Activated CD8-positive, alpha-beta memory T cell treated with anti-CD3 and anti-CD28 coated beads, Interleukin-2, amount 50 U/mL, for 4 hours (primary cell): ENCODE measurements around the gene GRM1.

Source experiments
- DNase-seq: peaks from one replicate; pipeline ENCODE4 v3.0.0-alpha.2; 2020

Gene GRM1

DNA sequence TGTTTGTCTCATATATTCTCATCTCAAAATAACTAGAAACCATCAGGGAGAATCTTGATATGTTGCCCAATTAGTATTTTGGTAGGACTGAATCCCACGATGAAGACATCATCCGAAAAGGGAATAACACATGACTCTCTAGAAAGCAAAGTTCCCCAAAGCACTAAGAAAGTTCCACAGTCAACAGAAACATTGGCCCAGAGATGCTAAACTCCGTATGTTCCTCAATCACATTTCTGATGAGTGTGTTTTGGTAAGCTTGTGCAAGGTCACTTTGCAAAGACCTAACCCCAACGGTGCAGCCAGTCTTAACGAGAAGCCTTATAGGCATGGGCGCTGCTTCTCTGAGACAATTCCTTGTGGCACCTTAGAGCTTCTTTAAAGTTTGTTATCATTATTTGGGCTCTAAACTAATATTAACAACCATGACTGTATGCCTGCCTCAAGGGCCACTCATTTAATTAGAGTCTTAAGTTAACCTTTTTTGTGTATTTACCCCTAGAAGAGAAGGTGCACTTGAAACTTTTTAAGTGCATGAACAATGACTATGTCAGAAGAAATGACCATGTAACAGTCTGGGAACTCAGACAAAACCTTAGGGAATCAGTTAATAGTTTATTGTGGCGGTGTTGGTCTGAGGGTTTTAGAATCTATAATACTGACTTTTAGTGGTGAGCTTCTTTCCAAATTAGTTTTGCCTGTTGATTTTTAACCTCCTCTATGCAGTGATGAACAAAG is 312.8 kb downstream of the GRM1 start:
- DNase-seq: no peak

DNA sequence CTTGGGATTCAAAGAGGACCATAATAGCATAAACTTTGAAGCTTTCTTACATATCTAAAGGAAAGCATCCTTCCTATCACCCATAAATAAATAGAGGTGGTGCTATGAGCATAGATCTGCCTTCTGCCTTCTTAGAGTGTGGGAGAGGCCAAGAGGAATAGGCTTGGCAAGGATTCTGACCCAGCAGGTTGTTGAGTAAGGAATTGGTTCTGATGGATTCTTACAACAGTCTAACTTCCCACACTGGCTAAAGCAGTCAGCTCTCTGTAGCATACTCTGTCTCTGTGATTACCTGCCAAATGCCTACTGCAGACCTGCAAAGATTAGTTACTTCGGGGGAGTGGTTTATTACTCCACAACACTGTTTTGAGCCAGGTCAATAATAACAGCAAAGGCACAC is 316.7 kb downstream of the GRM1 start:
- no peak for DNase-seq

GRCh38 chr6:146347090-146347489 is 318.2 kb downstream of the GRM1 start:
- DNase-seq: no peak

DNA sequence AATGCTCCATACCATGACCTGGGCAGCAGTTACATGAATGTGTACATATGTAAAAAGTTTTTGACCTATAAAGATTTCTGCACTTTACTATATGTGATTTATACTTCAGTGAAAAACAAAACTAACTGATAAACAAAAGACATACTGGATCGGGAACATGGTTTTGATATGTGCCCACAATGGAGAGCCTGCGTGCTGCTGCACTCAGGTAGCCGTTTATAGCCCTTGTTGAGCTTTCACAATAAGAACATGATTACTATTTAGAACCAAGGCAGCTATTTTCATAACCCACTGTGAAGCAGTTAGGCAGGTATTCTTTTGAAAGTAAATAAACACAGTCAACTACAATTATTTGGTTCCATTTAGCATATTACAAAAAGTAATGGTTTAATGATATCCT is 318.8 kb downstream of the GRM1 start:
- no peak for DNase-seq

DNA sequence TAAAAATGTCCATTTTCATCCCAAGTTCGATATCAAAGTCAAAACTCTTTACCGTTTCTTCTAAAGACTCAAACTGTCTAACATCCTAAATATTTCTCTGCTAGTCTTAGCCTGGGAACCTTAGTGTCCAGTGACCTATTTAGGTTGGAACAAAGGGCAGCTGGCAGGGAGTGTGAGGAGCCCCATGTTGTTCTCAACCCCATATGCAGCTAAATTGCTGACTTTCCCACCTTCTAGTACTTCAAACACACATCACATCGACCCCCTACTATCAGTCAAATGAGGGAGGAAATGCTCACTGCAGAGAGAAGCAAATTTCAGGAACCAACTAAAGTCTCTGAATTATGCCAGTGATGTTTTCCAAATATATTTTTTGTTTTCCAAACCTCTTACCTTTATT is 322.2 kb downstream of the GRM1 start:
- DNase-seq: no peak

- no peak for DNase-seq
These were observed 323.3 kb downstream of the GRM1 start for GRCh38 chr6:146352163-146352562.

DNA sequence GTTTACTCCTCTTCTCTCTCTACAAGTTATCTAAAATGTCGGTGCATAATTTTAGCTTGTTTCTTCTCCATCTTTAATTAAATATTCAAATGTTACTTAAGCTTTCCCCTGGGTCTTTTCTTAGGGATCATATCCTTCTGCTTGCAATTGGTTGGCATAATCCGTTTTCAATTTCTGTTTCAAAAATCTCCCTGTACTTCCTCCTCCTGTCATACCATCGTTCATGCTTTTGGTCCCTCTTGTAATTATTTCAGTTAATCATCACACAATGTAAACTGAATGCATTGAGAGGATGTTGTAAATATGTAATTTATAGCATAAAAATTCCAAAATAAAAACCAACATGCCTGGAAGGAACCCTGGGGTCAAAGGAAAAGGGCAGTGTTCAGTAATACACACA is 325.6 kb downstream of the GRM1 start:
- DNase-seq: no peak

GRCh38 chr6:146355521-146356100 is 326.7 kb downstream of the GRM1 start:
- DNase-seq: no peak

DNA sequence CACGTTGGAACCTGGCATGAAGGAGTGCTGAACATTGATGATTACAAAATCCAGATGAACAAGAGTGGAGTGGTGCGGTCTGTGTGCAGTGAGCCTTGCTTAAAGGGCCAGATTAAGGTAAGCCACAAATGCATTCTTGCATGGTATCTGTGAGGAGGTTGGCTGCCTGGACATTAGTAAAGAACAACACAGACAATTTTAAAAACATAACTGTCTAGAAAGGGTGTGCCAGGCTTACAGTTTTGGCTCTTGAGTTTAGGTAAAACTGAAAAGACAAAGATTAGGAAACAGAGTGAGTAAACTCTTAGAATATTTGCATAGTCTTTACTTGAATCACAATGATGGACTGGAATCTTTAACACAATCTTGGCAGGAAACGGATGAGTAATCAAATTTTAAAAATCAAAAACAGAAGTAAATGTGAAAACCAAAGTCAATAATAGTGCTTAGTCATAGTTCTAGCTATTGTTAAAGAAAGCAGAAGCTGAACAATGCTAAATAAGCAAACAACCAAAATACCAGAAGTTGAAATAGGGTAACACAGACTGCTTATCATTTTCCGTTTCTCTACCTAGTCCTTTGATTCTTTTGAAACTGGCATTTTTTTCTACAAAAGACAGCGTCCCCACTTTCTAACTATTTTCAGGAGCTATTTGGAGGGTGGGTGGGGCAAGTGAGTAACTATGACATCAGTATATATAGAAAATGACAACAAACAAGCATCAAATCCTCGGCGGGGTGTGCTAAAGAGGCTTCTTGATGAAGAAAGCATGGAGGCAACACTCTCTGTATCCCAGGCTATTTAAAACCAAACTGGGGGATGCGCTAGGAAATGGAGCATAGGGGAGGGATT is 328.9 kb downstream of the GRM1 start:
- no peak for DNase-seq

DNA sequence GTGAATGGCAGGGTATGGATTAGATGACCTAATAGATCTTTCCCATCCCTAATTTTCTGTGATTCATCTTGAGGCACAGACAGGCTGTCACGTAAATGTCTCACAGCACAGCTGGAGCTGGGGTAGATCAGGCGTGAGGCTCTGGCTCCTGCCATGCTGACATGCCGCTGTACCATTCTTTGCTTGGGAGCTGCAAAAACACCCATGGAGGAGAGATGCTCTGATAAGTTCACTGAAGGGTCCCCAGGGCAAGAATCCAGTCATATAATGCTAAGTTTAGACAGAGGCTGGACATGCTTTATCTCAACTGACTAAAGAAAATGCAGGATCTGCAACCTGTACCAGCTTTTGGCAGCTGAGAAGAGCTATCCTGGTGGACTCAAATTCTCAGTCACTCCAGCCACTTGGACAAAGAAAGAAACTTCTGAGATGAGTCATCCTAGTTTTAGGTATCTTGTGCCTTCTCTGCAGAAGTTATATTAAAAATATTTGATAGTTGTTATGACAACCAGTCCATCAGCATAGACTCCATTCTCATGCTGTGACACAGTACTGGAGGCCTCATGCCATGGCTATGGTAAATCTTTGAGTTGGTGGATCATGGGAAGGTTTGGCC is 329.7 kb downstream of the GRM1 start:
- DNase-seq: no peak

- DNase-seq: no peak
These were observed 330.3 kb downstream of the GRM1 start for GRCh38 chr6:146359131-146359530.

DNA sequence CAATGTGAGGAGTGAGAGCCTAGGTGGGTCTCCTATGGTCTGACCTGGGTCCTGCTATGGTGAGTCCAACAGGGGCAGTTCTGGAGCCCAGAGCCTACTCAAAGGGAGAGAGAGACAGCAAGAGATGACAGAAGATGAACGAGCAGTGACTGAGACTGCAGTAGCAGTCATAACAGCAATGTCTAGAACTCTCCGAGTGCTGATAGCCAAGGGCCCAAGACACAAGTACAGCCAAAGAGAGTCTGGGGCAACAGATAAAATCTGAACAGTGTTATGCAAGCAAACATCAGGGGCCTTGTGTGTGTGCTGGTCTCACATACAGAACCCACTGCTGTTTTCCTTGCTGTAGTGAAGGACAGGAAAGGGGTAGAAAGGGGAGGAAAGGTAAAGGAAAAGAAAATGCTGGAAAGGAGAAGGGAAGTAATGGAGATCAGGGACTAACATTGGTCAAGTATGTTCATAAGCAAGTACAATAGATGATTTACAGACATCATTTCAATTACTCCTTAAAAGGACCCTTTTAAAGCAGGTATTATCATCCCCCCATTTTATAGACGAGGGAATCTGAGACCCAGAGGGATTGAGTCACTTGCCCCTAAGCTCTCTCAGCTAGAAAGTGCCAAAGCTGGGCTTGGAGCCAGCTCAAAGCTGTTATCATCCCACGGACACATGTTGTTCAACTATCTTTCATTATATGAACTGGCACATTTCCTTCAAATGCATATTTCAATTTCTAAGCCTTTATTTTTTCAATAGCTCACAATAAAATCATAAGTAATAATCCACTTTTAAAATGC is 332.5 kb downstream of the GRM1 start:
- no peak for DNase-seq

GRCh38 chr6:146363838-146364607 is 335.2 kb downstream of the GRM1 start:
- DNase-seq: no peak

DNA sequence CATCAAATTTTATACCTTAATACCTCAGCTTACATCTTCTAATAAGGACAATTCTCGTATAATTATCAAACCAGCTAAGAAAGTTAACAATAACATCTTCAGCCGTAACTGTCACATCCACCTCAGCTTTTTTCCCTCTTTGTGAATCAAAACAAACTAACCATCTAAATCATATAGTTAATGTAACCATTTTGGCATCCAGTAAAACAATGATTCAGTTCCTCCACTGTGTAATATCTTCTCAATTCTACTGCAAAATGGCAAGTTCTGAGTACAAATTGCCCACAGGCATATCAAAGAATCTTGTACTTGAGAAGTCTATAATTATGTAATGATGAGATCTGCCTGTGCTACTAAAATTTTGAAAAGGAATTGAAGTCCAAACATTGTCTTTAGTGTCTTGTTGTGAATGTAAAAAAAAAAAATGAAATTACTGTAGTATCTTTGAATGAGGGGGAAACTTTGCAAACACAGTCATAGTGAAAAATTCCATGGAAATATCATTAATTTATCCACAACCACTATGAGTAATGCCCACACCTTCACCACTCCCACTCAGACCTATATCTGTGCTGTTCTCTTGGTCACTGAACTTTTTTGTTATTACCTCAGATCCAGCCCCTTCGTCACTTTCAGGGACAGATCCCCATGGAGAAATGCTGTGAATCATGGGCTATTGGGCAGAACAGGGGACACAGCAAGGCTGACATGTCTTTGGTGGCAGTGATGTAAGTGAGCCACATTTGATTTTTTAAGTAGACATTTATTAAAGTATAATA is 336.1 kb downstream of the GRM1 start:
- DNase-seq: no peak

GRCh38 chr6:146367061-146367460 is 338.2 kb downstream of the GRM1 start:
- DNase-seq: no peak

- no peak for DNase-seq
These were observed 341.0 kb downstream of the GRM1 start for GRCh38 chr6:146369866-146370265.

GRCh38 chr6:146381486-146381885 is 352.6 kb downstream of the GRM1 start:
- no peak for DNase-seq

- no peak for DNase-seq
These were observed 360.0 kb downstream of the GRM1 start for GRCh38 chr6:146388736-146389364.

- no peak for DNase-seq
These were observed 360.9 kb downstream of the GRM1 start for GRCh38 chr6:146389740-146390139.

DNA sequence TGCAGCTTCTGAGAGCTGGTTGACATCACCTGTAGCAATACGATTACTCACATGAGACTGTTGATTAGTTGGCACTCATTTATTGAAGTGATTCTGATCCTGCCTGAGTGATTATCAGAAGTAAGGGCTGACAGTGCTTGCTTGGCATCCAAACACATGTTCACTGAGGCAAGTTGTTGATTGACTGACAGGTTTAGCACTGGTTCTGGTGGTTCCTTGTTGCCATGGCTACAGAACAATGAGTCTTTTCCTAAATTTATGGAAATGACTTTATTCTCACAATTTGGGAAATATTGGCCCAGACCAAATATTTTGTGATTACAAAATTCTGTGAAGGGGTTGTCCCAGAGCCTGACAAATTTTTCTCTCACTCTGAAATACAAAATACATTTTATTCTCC is 368.8 kb downstream of the GRM1 start:
- DNase-seq: no peak

GRCh38 chr6:146402476-146402875 is 373.6 kb downstream of the GRM1 start:
- DNase-seq: no peak
